CD4-positive, alpha-beta T cell treated with Interleukin-2 at 100 ng/mL for 4 hours (primary cell): ENCODE results near the gene RASSF5.
A peak's percentile ranks its signal among the peaks of the same experiment; 100 is the strongest.
"Not testable (repeated sequence)": the region's sequence is repeated elsewhere in the genome, so short reads cannot be mapped to it uniquely, and the experiment has no call there.

Experiments used
- DNase-seq: peaks from one replicate; pipeline ENCODE4 v3.0.0-alpha.2; 2020; ENCODE audit warnings: low spot score

RASSF5 gene

GRCh38 chr1:206572835-206573234 lies 65.5 kb downstream of the RASSF5 start:
- DNase-seq = no peak

GRCh38 chr1:206573319-206573718 lies 66.0 kb downstream of the RASSF5 start:
- no peak for DNase-seq

GRCh38 chr1:206573762-206574161 lies 66.4 kb downstream of the RASSF5 start:
- no peak for DNase-seq

- DNase-seq = peak; percentile 84
Measured at GRCh38 chr1:206575165-206575893, 68.0 kb downstream of the RASSF5 start.

- DNase-seq = no peak
Measured at GRCh38 chr1:206575894-206576737, 68.8 kb downstream of the RASSF5 start.

- DNase-seq = no peak
Measured at GRCh38 chr1:206577626-206578025, 70.3 kb downstream of the RASSF5 start.

GRCh38 chr1:206578068-206578977 lies 71.0 kb downstream of the RASSF5 start:
- DNase-seq = peak; percentile 81

GRCh38 chr1:206578978-206579374 lies 71.6 kb downstream of the RASSF5 start:
- DNase-seq = no peak

- peak; percentile 85 for DNase-seq
Measured at GRCh38 chr1:206579747-206580437, 72.6 kb downstream of the RASSF5 start.

GRCh38 chr1:206580438-206581113 lies 73.2 kb downstream of the RASSF5 start:
- no peak for DNase-seq

GRCh38 chr1:206581114-206581497 lies 73.8 kb downstream of the RASSF5 start:
- DNase-seq = not testable (repeated sequence)

- peak; percentile 69 for DNase-seq
Measured at GRCh38 chr1:206581571-206581981, 74.2 kb downstream of the RASSF5 start.

- no peak for DNase-seq
Measured at GRCh38 chr1:206582537-206582936, 75.2 kb downstream of the RASSF5 start.

- no peak for DNase-seq
Measured at GRCh38 chr1:206582971-206583706, 75.8 kb downstream of the RASSF5 start.

- peak; percentile 89 for DNase-seq
Measured at GRCh38 chr1:206583707-206584648, 76.6 kb downstream of the RASSF5 start.

- no peak for DNase-seq
Measured at GRCh38 chr1:206584683-206585082, 77.4 kb downstream of the RASSF5 start.

- DNase-seq = no peak
Measured at GRCh38 chr1:206586501-206587445, 79.4 kb downstream of the RASSF5 start.

GRCh38 chr1:206587904-206588303 lies 80.6 kb downstream of the RASSF5 start:
- DNase-seq = no peak
